ENCODE results near the gene CDKN2B-AS1. TPM values are rescaled to one million over a fixed set of nuclear protein-coding genes. Genes with fewer than 3 reads are reported as not detected.

Gene CDKN2B-AS1
- total RNA-seq, 2 experiments from 2014 or later = 4.4 to 5.6 TPM

DNA sequence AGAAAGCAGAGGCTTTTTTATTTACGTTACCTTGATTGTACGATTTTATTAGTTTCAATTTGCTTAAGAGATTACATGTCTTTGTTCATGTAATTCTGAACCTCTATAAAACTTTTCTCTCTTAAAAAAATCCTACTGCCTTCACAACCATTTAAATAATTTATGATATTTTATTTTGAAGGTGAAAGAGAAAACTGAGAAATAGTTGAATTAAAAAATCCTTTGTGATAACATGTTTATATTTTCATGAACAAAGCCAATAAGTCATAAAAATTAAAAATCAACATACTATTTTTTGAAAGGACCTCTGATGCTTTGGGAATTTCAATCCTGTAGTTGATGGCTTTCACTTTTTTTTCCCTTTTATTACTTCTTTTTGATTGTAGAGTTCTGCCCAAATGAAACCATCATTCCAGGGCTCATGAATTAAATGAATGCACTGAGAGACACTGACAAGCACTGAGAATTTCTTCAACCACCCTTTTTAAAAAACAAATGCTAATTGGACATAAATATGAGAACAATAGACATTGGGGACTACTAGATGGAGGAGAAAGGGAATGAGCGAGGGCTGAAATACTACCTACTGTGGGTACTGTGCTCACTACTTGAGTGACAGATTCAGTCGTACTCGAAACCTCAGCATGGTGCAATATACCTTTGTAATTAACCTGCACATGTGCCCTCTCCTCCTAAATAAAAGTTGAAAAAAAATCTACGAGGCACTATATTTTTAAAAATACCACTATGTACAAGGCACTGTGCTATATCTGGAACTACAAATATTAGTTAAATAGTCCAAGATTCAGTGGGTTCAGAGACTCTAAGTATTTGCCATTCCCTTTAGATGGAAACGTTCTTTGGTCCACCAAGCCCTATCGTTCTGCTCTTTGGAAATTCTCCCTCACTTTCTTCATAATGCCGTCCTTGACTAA is 6.3 kb upstream of the CDKN2B-AS1 start:
- ChIA-PET CTCF (interaction anchor here (1.8 kb wide), 1 partner anchor 19 kb away, joined by 14 read pairs; no protein-coding TSS in a partner anchor), POLR2A (no interaction called here)
- Mint-ChIP-seq H3K36me3 (ENCODE audit: low read depth) (peaks cover 21% of the 10 kb centered on the region), H3K27me3 (peaks cover 69% of the 10 kb centered on the region), H3K4me3 (no peak overlapping the region), H3K4me1 (peaks cover 16% of the 10 kb centered on the region), H3K9me3 (peaks cover 7% of the 10 kb centered on the region), H3K27ac (no peak overlapping the region)
- DNase-seq = no peak

DNA sequence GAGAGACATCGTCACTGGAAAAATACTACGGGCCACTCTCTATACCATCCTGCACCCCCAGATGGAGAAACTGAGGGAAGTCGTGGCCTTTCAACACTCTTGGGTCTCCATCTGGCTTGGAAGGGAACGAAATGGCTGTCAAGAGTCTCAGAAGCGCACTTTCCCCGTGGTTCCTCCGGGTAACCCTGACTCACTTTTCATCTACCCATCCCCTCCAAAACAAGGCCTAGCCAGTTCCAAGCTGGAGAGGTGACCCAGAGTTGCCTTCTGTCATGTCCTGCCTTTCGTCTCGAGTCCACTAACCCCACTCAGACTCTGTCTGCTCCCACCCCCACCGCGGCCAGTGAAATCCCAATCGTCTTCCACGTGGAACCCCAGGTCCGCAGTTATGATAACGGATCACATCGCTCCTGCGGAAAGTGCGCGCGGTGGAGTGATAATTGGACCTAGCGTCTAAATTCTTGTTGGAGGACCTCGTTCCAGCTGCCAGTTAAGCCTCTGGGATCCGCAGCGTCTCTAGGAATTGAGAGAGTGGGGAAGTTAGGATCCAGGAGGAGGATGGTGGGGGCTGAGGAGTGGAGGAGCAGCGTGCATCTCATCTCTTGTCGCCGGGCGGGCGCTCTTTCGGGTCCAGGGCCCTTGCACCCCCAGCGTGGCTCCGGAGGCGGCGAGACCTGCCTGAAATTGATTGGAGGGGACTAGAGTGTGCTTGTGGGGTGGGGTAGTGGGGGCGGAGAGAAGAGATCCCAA is 5.0 kb upstream of the CDKN2B-AS1 start:
- Mint-ChIP-seq H3K4me1 (peaks cover 22% of the 10 kb centered on the region), H3K36me3 (ENCODE audit: low read depth) (peaks cover 21% of the 10 kb centered on the region), H3K27ac (no peak overlapping the region), H3K9me3 (peaks cover 7% of the 10 kb centered on the region), H3K27me3 (peaks cover 59% of the 10 kb centered on the region), H3K4me3 (no peak overlapping the region)
- ChIA-PET POLR2A (no interaction called here), CTCF (interaction anchor here (1.1 to 2.5 kb wide), 2 partner anchors 10 to 19 kb away, joined by 3 to 7 read pairs; partner anchors contain the start of gene CDKN2B)
- no peak for DNase-seq

DNA sequence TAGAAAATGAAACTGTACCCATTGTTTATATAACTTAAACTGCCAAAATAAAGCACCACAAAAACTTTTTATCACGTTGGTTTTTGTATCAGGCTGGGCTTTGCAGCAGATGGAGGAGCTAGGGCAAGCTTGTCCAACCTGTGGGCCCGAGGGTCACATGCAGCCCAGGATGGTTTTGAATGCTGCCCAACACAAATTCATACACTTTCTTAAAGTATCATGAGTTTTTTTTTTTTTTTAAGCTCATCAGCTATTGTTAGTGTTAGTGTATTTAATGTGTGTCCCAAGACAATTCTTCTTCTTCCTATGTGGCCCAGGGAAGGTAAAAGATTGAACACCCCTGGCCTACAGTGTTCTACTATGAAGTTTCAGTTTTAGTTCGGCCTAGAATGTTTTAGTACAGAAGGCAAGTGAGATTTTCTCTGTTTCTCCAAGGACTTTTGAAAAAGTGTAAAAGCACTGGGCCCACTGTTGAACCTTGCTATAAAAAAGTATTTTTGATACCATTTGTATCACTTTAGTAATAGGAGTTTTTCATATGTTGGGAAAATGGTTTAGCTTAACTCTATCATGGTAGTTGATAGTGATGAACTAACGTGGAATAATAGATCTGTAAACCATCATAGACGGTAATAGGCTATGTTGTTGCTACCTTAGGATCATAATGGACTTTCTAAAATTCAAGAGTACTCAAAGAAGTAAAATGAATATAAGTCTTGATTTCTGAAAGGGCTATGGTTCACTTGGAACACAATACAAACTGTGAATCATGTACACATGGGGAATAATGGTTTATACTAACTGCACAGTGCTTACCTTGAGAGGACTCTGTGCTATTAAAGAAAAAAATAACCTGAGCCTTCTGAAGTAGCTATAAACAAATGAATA is 3.3 kb upstream of the CDKN2B-AS1 start:
- DNase-seq = no peak
- Mint-ChIP-seq H3K36me3 (ENCODE audit: low read depth) (peaks cover 27% of the 10 kb centered on the region), H3K9me3 (peaks cover 7% of the 10 kb centered on the region), H3K27ac (no peak overlapping the region), H3K4me1 (peaks cover 31% of the 10 kb centered on the region), H3K4me3 (no peak overlapping the region), H3K27me3 (peaks cover 55% of the 10 kb centered on the region)
- ChIA-PET CTCF (interaction anchor here (0.6 to 2.5 kb wide), 4 partner anchors 10 to 173 kb away, joined by 3 to 7 read pairs (median 4); partner anchors contain the start of gene CDKN2B), POLR2A (no interaction called here)

DNA sequence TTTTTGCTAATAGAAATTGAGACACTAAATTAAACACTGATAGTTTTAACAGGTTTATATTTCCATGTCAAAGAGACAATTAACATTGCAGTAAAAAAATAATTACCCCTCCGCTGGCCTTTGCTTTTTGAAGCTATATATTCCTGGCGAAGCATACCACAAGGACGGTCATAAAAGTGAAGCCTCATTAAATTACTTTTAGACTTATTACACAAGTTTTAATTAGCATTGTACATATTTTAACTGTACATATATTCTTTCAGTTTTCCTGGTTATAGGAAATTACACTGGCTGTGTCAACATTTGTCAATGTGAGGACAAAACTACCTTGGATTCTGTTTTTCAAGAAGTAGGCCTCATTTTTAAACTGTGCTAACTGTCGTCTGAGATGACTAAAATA is 1.6 kb upstream of the CDKN2B-AS1 start:
- POLR2A ChIA-PET = no interaction called here
- Mint-ChIP-seq H3K4me1 (peaks cover 30% of the 10 kb centered on the region), H3K36me3 (ENCODE audit: low read depth) (peaks cover 31% of the 10 kb centered on the region), H3K9me3 (peaks cover 7% of the 10 kb centered on the region), H3K27ac (peak overlapping the region; percentile 75), H3K4me3 (peak overlapping the region; percentile 97), H3K27me3 (peaks cover 59% of the 10 kb centered on the region)
- no peak for DNase-seq
- CTCF ChIA-PET = interaction anchor here (1.8 kb wide), 1 partner anchor 15 kb away, joined by 5 read pairs; the partner anchor contains the start of gene CDKN2B

DNA sequence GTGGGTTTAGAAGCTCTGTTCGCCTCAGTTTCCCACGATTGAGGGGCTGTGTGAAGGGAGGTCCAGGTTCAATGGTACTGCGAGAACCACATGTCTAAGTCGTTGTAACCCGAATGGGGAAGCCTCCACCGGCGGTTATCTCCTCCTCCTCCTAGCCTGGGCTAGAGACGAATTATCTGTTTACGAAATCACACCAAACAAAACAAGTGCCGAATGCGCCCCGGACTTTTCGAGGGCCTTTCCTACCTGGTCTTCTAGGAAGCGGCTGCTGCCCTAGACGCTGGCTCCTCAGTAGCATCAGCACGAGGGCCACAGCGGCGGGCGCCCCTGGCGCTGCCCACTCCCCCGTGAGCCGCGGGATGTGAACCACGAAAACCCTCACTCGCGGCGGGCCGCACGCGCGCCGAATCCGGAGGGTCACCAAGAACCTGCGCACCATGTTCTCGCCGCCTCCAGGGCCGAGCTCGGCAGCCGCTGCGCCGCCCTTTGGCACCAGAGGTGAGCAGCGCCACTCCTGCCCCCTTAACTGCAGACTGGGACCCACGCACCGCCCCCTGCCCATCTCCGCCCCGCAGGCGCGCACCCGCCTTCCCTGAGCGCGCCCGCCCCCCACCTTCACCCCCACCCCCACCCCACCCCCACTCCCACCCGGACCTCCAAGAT is 567 bp upstream of the CDKN2B-AS1 start, which contains the start of gene CDKN2A:
Gene CDKN2A (minus strand): TSS at position 500 of the 663 bp plus-strand sequence.
- peak within 1 kb of the TSS; percentile 99 for H3K27ac Mint-ChIP-seq
- H3K27me3 Mint-ChIP-seq = peaks cover 57% of the 10 kb centered on the region
- H3K4me1 Mint-ChIP-seq = peaks cover 30% of the 10 kb centered on the region
- ChIA-PET CTCF (interaction anchor here (1.1 to 2.8 kb wide), 2 partner anchors 14 to 178 kb away, joined by 3 to 24 read pairs; no protein-coding TSS in a partner anchor), POLR2A (no interaction called here)
- peaks cover 28% of the 10 kb centered on the region for H3K36me3 Mint-ChIP-seq (ENCODE audit: low read depth)
- H3K4me3 Mint-ChIP-seq = peak within 1 kb of the TSS; percentile 97
- peaks cover 7% of the 10 kb centered on the region for H3K9me3 Mint-ChIP-seq
- DNase-seq = peak; percentile 56

DNA sequence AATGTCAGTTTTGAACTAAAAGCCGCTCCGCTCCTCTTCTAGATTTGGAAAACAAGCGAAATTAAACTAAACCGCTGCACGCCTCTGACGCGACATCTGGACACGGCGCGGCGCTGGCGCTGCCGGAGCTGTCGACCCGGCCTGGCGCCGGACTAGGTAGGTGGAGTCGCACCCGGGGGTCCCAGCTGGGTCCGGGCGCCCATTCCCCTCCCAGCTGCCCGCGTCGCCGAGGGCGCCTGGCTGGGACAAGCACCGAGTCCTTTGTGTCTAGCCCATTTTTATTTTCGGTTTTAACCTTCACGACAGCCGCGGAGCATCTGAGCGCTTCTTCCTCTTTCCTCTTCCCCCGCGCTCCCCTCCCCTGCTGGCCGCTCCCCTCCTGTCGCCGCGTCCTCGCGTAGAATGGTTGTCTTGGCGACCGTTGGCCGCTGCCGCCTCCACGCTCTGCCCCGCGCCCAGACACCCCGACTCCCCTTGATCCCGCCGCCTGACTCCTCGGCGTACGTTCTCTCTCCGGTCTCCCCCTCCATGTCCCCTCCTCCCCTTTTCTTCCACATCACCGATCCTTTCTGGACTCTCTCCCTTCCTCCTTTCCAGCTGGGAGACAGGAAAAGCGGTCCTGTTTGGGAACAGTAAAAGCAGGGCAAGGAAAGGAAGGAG is 545 bp downstream of the CDKN2B-AS1 start:
- ChIA-PET POLR2A (no interaction called here), CTCF (interaction anchor here (0.6 to 2.8 kb wide), 5 partner anchors 13 to 844 kb away, joined by 3 to 24 read pairs (median 3); no protein-coding TSS in a partner anchor)
- peak; percentile 87 for DNase-seq
- Mint-ChIP-seq H3K4me1 (peaks cover 28% of the 10 kb centered on the region), H3K27me3 (peaks cover 53% of the 10 kb centered on the region), H3K4me3 (peak overlapping the region; percentile 97), H3K9me3 (peaks cover 2% of the 10 kb centered on the region), H3K27ac (peak overlapping the region; percentile 99), H3K36me3 (ENCODE audit: low read depth) (peaks cover 21% of the 10 kb centered on the region)

DNA sequence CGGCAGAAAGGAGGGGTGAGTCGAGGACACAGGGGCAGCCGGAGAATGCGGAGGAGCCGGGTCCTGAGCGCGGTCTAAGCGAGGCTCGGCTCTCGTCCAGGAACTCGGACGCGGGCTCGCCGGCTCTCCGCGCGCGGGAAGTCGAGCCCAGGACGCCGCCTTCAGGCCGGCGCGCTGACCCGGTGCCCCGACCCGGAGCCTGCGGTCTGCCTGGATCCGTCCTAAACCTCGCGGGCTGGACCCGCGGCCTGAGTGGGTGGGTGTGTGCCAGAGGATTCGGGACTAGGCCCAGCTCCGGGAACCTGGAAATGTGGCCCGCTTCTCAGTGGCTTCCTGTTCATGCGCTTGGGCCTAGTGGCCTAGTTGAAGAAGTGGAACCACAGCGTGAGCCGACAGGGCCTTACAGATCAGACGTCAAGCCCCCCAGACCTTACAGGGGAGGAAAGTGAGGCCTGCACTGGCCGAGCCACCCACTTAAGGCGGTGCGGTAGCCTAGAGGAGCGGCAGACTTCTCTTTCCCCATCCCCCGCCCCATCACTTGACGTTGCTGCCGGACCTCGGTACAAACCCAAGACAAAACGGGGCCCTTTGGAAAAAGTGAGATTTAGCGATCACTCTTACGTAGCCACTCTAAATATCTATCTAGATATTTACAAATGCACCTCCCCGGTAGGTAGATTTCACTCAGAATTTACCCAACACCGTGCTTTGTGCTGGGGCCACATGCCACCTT is 1.2 kb downstream of the CDKN2B-AS1 start:
- POLR2A ChIA-PET = no interaction called here

DNA sequence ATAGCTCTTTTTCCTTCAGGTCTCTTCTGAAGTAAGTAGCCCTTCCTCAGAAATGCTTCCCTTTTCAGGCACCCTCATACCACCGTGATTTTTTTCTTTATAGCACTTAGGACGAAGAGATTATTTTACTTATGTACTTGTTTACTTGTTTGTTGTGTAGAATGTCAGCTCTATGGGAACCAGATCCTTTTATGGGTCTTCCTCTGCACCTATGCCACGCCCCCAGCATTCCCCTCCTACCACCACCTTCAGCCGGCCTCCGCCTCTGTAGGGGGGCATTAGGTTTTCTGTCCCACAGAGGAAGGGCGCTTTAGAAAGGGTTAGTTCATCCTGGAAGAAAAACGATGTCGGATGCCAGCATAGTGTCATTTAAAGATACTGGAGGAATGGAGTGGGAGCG is 1.8 kb downstream of the CDKN2B-AS1 start:
- Mint-ChIP-seq H3K9me3 (no peaks in the 10 kb centered on the region), H3K4me3 (peak overlapping the region; percentile 97), H3K27ac (peak overlapping the region; percentile 25), H3K27me3 (peaks cover 54% of the 10 kb centered on the region), H3K4me1 (peaks cover 24% of the 10 kb centered on the region), H3K36me3 (ENCODE audit: low read depth) (peaks cover 12% of the 10 kb centered on the region)
- no peak for DNase-seq
- POLR2A ChIA-PET = no interaction called here
- CTCF ChIA-PET = interaction anchor here (2.8 kb wide), 1 partner anchor 11 kb away, joined by 24 read pairs; no protein-coding TSS in a partner anchor

More for the DNA sequence above, 1.2 kb downstream of the CDKN2B-AS1 start:
- Mint-ChIP-seq H3K36me3 (ENCODE audit: low read depth) (peaks cover 16% of the 10 kb centered on the region), H3K4me1 (peaks cover 24% of the 10 kb centered on the region), H3K27ac (peak overlapping the region; percentile 99), H3K27me3 (peaks cover 53% of the 10 kb centered on the region), H3K4me3 (peak overlapping the region; percentile 97), H3K9me3 (no peaks in the 10 kb centered on the region)
- CTCF ChIA-PET = interaction anchor here (0.6 to 2.8 kb wide), 2 partner anchors 12 to 844 kb away, joined by 3 to 24 read pairs; no protein-coding TSS in a partner anchor
- no peak for DNase-seq

DNA sequence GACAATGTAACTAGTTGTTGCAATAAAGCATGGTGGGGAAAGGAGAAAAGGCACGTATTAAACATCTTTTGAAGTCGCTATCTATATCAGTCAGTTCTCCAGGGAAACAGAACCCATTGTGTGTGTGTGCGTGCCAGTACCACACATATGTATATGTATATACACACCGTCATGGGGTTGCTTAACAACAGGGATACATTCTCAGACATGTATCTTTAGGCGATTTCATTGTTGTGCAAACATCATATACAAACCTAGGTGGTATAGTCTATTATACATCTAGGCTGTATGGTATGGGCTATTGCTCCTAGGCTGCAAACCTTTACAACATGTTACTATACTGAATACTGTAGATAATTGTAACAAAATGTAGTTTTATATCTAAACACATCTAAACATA is 2.3 kb downstream of the CDKN2B-AS1 start:
- no peaks in the 10 kb centered on the region for H3K9me3 Mint-ChIP-seq
- DNase-seq = no peak
- no peak overlapping the region for H3K27ac Mint-ChIP-seq
- H3K4me1 Mint-ChIP-seq = peaks cover 24% of the 10 kb centered on the region
- H3K27me3 Mint-ChIP-seq = peaks cover 55% of the 10 kb centered on the region
- H3K36me3 Mint-ChIP-seq (ENCODE audit: low read depth) = peaks cover 10% of the 10 kb centered on the region
- H3K4me3 Mint-ChIP-seq = peak overlapping the region; percentile 97
- ChIA-PET CTCF (interaction anchor here (1.3 to 2.8 kb wide), 2 partner anchors 11 to 14 kb away, joined by 3 to 24 read pairs; no protein-coding TSS in a partner anchor), POLR2A (no interaction called here)

DNA sequence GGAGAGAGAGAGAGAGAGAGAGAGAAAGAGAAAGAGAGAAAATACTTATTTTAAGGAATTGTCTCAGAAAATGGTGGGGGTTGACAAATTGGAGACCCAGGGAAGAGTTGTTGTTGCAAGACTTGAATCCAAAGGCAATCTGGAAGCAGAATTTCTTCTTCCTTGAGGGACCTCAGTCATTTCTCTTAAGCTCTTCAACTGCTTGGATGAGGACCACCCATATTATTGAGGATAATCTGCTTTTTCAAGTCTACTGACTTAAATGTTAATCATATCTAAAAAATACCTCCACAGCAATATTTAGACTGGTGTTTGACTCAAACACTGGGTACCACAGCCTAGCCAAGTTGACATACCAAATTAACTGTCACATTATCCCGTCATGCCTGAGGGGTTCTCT is 2.9 kb downstream of the CDKN2B-AS1 start:
- no peaks in the 10 kb centered on the region for H3K9me3 Mint-ChIP-seq
- no peak overlapping the region for H3K4me3 Mint-ChIP-seq
- H3K27ac Mint-ChIP-seq = no peak overlapping the region
- peaks cover 10% of the 10 kb centered on the region for H3K36me3 Mint-ChIP-seq (ENCODE audit: low read depth)
- ChIA-PET POLR2A (no interaction called here), CTCF (interaction anchor here (1.0 to 1.3 kb wide), 2 partner anchors 12 to 15 kb away, joined by 3 read pairs; partner anchors contain the start of gene CDKN2B)
- DNase-seq = no peak
- H3K4me1 Mint-ChIP-seq = peaks cover 24% of the 10 kb centered on the region
- H3K27me3 Mint-ChIP-seq = peaks cover 61% of the 10 kb centered on the region

All from activated CD4-positive, alpha-beta T cell treated with anti-CD3 and anti-CD28 coated beads, Interleukin-2, amount 10 ng/mL, durations not matched to agents 7 days and 5 days (primary cell).